ENCODE data around the gene PCBP3.
A peak's percentile ranks its signal among the peaks of the same experiment; 100 is the strongest.

Gene PCBP3

GRCh38 chr21:45791562-45792418, 148.3 kb downstream of the PCBP3 start:
- DNase-seq: no peak

DNA sequence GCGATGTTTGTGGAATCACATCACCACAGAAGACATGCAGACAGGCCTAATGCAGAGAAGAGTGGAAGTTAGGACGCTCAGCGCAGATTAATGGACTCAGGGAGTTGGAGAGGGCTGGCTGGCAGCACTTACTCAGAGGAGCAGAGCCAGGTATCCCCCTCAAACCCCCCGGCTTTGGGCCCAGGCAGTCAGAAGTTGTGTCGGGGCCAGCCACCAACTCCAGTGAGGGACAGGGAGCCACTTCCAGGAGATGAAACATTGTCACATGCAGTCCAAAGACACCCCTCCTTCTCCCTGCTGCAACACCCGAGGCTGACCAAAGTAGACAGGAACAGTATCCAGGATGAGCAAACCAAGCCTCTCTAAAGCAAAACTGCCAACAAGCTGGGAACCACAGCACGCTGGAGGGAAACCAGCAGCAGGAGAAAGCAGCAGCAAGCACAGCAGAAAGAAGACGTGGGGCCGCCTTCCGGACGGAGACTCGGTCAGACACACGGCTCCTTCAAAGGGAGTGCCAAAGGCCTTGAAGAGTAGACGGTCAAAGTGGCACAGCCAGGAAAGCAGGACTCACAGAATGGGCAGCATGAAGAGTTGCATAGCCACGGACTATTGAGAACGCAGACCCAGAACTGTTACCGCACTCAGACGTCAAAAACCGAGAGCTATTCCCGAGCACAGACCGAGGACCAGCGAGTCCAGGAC, 149.3 kb downstream of the PCBP3 start:
- DNase-seq: no peak

- no peak for DNase-seq
Measured at GRCh38 chr21:45794027-45794426, 150.5 kb downstream of the PCBP3 start.

DNA sequence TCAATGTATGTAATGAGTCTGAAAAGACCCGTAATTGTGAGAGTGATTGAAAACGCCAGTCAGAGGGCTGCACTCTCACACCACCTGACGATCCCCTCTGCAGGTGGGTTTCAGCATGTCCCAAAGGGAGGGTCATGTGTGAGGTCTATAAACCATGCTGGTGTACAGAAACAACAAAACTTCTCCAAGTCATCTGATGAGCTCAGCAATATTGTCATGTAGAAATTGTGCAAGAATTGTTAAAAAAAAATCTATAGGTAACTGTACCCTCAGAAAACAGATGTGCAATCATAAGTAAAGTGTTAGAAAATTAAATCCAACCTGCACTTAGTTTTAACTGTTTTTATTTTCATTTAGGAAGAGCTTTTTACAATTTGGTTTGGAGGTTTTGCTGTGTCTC, 152.5 kb downstream of the PCBP3 start:
- no peak for DNase-seq

GRCh38 chr21:45797338-45797737, 153.8 kb downstream of the PCBP3 start:
- no peak for DNase-seq

DNA sequence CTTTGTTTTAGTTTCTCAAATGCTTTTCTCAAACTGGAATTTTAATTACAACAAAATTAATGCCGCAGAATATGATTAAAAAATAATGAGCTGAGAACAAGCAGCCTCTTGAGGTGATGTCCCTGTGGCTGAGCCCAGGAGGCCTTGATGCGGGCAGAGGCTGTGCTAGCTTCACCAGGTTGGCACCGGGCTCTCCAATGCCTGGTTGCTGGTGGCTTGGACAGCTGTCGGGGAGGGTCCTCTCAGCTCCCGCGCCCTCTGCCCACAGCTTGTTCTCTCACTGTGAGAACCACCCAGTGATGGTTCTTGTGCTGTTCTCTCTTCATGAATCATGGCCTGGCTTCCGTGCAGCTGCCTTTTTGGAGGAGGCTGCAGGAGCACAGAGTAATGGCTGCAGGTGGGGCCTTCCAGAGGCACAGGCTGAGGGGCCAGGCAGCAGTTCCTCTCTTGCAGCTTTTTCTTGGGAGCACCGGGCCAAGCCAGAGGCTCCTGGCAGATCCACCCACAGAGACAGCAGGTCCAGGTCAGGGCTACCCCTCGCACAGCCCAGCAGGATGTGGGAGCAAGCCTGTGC, 156.3 kb downstream of the PCBP3 start:
- DNase-seq: no peak

GRCh38 chr21:45800339-45801080, 157.0 kb downstream of the PCBP3 start:
- no peak for DNase-seq

DNA sequence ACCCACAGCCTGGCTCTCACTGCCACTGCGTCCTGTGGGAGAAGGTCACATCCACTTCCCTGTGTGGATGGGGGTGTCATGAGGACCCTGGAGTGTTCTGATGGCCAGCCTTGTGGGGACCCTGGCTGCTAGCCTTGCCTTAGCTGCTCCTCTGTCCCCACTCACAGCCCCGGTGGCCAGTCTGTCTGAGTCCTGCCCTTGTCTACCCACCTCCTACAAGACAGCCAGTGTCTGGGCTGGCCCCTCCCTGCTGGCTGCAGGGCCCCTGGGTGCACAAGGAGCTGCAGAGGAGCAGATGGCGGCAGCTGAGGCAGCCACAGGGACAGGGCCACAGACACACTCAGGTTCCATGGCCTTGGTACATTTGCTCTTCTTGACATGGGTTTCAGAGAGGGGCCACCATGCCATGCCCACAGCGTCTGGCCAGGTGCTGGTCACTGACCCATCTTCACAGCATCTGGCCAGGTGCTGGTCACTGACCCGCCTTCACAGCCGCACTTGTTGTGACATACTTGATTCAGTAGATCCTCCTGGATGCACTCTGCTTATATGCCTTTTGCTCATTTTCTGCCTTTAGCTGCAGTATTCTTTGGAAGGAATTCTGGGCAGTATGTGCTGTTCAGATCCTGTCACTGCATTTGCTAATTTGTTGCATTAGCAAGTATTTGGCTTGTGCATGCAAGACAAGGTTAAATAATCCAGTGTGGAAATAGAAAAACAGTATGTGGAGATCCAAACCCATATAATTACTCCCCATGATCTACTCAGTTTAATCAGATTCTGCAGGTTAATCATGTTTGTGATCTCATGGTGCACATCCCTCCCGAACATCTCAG, 157.8 kb downstream of the PCBP3 start:
- no peak for DNase-seq

DNA sequence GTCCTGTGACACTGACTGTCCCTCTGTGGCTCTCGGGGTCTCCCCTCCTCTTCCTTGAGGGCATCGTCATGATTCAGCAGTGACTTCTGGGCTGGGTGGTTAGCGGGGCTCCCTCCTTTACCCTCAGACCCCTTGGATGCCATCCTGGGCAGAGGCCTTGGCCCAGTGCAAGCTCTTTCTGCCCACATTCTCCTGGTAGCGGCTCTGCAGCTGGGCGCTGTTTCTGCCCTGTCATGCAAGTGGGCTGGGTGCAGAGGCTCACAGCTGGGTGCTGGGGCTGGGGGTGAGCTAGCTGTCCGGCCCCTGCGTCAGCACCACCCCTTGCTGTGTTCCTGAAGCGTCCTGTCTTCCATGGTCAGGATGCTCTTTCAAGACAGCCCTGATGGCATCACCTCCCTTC, 158.5 kb downstream of the PCBP3 start:
- no peak for DNase-seq

DNA sequence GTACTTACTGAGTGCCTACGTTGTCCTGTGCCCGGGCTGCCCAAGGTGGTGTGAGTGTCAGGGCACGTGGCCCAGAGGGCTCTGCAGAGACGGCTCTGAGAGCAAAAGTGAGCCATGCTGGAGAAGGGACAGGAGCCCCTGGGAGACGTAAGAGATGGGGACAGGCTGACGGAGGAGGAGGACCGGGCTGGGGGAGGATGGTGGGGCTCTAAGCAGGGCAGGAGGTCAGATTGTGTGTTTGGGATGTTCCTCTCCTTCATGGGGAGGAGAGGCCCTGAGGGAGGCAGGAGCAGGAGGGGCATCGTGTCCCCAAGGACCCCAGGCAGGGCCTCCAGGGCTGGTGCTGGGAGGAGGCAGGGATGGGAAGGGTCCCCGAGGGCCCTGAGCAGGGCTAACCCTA, 158.9 kb downstream of the PCBP3 start:
- no peak for DNase-seq

DNA sequence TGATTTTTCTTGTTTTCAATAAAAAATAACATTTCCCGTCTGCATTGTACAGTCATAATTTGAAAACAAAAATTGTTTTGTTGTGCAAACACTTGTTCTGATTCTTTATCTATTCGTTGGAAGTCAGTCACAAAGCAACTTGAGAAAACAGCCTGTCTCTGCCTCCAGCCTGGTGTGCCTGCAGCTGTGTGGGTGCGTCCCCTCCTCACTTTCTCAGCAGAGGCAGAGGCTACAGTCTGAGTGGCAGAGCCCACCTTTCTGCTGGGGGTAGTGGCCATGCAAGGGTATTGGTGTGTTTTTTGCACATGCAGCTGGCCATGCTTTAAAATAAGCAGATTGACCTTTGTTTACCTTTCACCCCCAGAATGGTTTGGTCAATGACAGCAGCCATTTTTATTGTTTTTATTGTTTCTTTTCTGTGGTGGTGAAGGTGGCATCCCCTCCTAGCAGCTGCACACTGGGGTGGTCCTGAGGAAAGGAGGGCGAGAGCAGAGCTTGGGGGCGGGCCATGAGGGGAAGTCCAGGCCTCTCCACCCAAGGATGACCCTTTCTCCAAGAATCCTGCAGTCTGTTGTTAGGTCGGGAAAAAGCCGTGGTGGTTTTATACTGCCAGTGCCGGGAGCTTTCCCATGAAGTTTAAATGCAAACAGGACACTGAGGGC, 159.6 kb downstream of the PCBP3 start:
- no peak for DNase-seq

DNA sequence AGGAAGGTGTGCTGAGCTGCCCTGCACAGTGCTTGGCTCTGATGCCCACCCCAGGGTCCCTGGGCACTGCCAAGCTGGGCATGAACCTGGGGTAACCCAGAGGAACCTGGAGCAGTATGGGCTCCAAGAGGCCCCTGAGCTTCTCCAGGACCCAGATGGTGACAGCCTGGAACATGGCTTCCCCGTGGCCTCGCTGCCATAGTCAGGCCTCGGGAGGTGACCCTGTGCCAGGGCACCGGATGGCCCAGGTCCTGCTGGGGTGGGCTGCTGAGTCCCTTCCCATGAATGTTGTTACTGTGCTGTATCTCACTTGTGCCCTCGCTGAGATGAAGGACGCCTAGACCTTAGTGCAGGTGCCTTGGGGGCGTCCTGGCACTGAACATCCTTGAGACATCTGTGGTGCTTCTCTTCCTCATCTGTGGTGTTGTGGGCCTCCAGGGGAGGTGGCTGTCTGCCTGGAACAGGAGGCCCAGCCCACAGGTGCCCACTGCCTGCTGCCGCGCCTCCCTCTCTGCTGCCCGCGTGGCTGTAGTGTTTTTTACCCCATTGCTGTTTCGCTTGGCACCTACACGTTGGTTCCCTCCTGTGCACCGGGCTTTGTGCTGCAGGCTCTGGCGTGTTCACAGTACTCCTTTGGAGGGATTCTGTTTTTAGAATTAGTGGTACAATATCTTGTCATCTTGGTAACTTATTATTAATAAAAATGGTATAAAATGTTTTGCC, 160.3 kb downstream of the PCBP3 start:
- DNase-seq: no peak

DNA sequence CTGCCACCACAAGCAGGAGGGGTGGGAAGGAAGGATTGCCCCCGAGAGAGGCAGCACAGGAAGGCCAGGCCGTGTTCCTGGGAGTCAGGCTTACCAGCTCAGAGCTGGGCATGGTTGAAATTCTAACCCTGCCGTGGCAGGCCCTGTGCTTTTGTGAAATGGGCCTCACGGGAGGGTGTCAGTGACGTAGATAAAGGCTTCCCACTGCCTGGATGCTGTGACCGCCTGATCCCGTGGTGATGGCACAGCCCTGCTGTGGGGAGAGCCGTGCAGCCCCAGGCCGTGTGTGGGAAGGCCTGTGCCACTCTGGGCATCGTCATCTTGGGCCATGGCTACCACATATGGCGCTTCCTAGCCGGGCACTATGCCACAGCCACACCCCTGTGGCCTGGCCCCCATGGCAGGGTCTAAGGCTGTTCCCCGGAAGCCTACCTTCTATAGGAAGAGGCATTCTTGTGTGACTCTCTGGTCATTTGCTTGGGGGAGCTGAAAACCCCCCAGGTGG, 161.3 kb downstream of the PCBP3 start:
- no peak for DNase-seq

DNA sequence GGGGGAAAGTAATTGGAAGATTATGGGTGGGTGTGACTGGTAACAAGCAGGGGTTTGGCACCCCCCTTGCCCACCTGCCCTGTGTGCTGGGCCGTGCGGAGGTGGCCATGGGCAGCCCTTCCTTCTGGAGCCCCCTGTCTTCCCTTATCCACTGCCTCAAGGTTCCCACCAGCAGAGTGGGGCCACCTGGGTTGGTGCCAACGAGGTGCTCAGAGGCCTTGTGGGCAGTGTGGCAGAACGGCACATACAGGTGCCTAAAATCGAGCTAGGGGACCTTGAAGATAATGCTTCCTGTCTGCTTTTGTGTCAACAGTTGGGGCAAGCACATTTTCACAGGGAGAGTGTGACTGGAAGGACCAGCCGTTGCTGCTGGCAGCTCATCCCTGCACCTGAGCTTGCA, 161.8 kb downstream of the PCBP3 start:
- DNase-seq: no peak

- peak in 1 of 2 experiments; percentile 9 for DNase-seq
Measured at GRCh38 chr21:45806042-45806441, 162.5 kb downstream of the PCBP3 start.

DNA sequence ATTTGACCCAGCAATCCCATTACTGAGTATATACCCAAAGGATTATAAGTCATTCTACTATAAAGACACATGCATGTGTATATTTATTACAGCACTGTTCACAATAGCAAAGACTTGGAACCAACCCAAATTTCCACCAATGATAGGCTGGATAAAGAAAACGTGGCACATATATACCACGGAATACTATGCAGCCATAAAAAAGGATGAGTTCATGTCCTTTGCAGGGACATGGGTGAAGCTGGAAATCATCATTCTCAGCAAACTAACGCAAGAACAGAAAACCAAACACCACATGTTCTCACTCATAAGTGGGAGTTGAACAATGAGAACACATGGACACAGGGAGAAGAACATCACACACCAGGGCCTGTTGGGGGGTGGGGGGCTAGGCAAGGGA, 165.1 kb downstream of the PCBP3 start:
- peak in 1 of 2 experiments; percentile 3 for DNase-seq

DNA sequence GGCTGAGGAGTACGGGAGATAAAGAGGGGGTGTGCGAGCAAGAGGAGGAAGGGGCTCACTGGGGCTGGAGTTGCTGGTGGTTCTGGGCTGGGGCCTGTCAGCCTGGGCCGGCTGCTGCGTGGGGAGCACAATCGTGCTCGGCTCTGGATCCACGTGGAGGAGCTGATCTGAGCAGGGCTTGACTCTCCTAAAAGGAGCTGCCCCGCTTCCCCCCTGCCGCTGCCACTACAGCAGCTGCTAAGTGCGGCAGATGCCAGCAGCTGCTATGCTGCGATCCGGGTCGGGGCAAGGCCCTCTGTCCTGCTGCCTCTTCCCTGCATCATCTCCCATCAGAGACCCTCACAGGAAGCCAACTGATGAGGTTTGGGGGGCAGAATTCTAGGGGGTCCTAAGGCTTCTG, 165.9 kb downstream of the PCBP3 start:
- DNase-seq: peak; percentile 8

GRCh38 chr21:45811136-45811535, 167.6 kb downstream of the PCBP3 start:
- DNase-seq: peak in 1 of 2 experiments; percentile 7

GRCh38 chr21:45814210-45814940, 170.8 kb downstream of the PCBP3 start:
- DNase-seq: peak; percentile 49 to 57

GRCh38 chr21:45815781-45816180, 172.3 kb downstream of the PCBP3 start:
- DNase-seq: peak; percentile 29 to 51
